ENCODE data around the gene CTBP2. TPM values are rescaled to one million over a fixed set of nuclear protein-coding genes. Genes with fewer than 3 reads are reported as not detected.
"Not testable (repeated sequence)": the region's sequence is repeated elsewhere in the genome, so short reads cannot be mapped to it uniquely, and the experiment has no call there.

Gene CTBP2
- total RNA-seq, 2 experiments from 2014 or later = 0.15 to 0.43 TPM

- Mint-ChIP-seq H3K36me3 (ENCODE audit: low read depth) (no peaks in the 10 kb centered on the region), H3K27ac (no peak overlapping the region), H3K4me1 (no peaks in the 10 kb centered on the region), H3K27me3 (no peaks in the 10 kb centered on the region), H3K9me3 (peaks cover 2% of the 10 kb centered on the region), H3K4me3 (no peak overlapping the region)
- CTCF ChIA-PET = no interaction called here
- POLR2A ChIA-PET = no interaction called here
- DNase-seq = no peak
Observed at GRCh38 chr10:125193306-125193877, 33.0 kb upstream of the CTBP2 start.

GRCh38 chr10:125192620-125193019 lies 32.3 kb upstream of the CTBP2 start:
- H3K9me3 Mint-ChIP-seq = peaks cover 2% of the 10 kb centered on the region
- no peak overlapping the region for H3K4me3 Mint-ChIP-seq
- POLR2A ChIA-PET = no interaction called here
- DNase-seq = no peak
- CTCF ChIA-PET = no interaction called here
- H3K36me3 Mint-ChIP-seq (ENCODE audit: low read depth) = no peaks in the 10 kb centered on the region
- no peak overlapping the region for H3K27ac Mint-ChIP-seq
- no peaks in the 10 kb centered on the region for H3K27me3 Mint-ChIP-seq
- H3K4me1 Mint-ChIP-seq = no peaks in the 10 kb centered on the region

GRCh38 chr10:125192005-125192404 lies 31.6 kb upstream of the CTBP2 start:
- Mint-ChIP-seq H3K4me3 (no peak overlapping the region), H3K27me3 (no peaks in the 10 kb centered on the region), H3K36me3 (ENCODE audit: low read depth) (no peaks in the 10 kb centered on the region), H3K4me1 (no peaks in the 10 kb centered on the region), H3K27ac (no peak overlapping the region), H3K9me3 (peaks cover 2% of the 10 kb centered on the region)
- ChIA-PET CTCF (no interaction called here), POLR2A (no interaction called here)
- DNase-seq = no peak

- ChIA-PET POLR2A (no interaction called here), CTCF (no interaction called here)
- H3K4me3 Mint-ChIP-seq = no peak overlapping the region
- H3K27ac Mint-ChIP-seq = no peak overlapping the region
- DNase-seq = no peak
- H3K27me3 Mint-ChIP-seq = no peaks in the 10 kb centered on the region
- peaks cover 2% of the 10 kb centered on the region for H3K9me3 Mint-ChIP-seq
- no peaks in the 10 kb centered on the region for H3K36me3 Mint-ChIP-seq (ENCODE audit: low read depth)
- H3K4me1 Mint-ChIP-seq = no peaks in the 10 kb centered on the region
Observed at GRCh38 chr10:125190946-125191345, 30.6 kb upstream of the CTBP2 start.

- CTCF ChIA-PET = no interaction called here
- H3K9me3 Mint-ChIP-seq = peaks cover 2% of the 10 kb centered on the region
- POLR2A ChIA-PET = no interaction called here
- no peaks in the 10 kb centered on the region for H3K4me1 Mint-ChIP-seq
- H3K36me3 Mint-ChIP-seq (ENCODE audit: low read depth) = no peaks in the 10 kb centered on the region
- no peak overlapping the region for H3K27ac Mint-ChIP-seq
- DNase-seq = no peak
- no peaks in the 10 kb centered on the region for H3K27me3 Mint-ChIP-seq
- no peak overlapping the region for H3K4me3 Mint-ChIP-seq
Observed at GRCh38 chr10:125190414-125190813, 30.1 kb upstream of the CTBP2 start.

GRCh38 chr10:125189162-125189561 lies 28.8 kb upstream of the CTBP2 start:
- POLR2A ChIA-PET = no interaction called here
- DNase-seq = no peak
- Mint-ChIP-seq H3K4me3 (no peak overlapping the region), H3K4me1 (no peaks in the 10 kb centered on the region), H3K9me3 (peaks cover 2% of the 10 kb centered on the region), H3K27me3 (no peaks in the 10 kb centered on the region), H3K36me3 (ENCODE audit: low read depth) (no peaks in the 10 kb centered on the region), H3K27ac (no peak overlapping the region)
- CTCF ChIA-PET = no interaction called here

GRCh38 chr10:125187238-125188194 lies 27.2 kb upstream of the CTBP2 start:
- no peak overlapping the region for H3K4me3 Mint-ChIP-seq
- H3K9me3 Mint-ChIP-seq = peaks cover 2% of the 10 kb centered on the region
- no peaks in the 10 kb centered on the region for H3K4me1 Mint-ChIP-seq
- H3K36me3 Mint-ChIP-seq (ENCODE audit: low read depth) = no peaks in the 10 kb centered on the region
- CTCF ChIA-PET = no interaction called here
- H3K27me3 Mint-ChIP-seq = no peaks in the 10 kb centered on the region
- POLR2A ChIA-PET = interaction anchor here (0.5 kb wide), 1 partner anchor 383 kb away, joined by 3 read pairs; no protein-coding TSS in a partner anchor
- DNase-seq = no peak
- no peak overlapping the region for H3K27ac Mint-ChIP-seq

GRCh38 chr10:125186431-125187170 lies 26.2 kb upstream of the CTBP2 start:
- H3K27ac Mint-ChIP-seq = no peak overlapping the region
- no peaks in the 10 kb centered on the region for H3K27me3 Mint-ChIP-seq
- POLR2A ChIA-PET = interaction anchor here (0.5 kb wide), 1 partner anchor 382 kb away, joined by 3 read pairs; no protein-coding TSS in a partner anchor
- H3K36me3 Mint-ChIP-seq (ENCODE audit: low read depth) = no peaks in the 10 kb centered on the region
- DNase-seq = no peak
- H3K4me3 Mint-ChIP-seq = no peak overlapping the region
- no peaks in the 10 kb centered on the region for H3K4me1 Mint-ChIP-seq
- CTCF ChIA-PET = no interaction called here
- H3K9me3 Mint-ChIP-seq = peaks cover 2% of the 10 kb centered on the region

- H3K4me3 Mint-ChIP-seq; H3K27me3 Mint-ChIP-seq; POLR2A ChIA-PET; H3K4me1 Mint-ChIP-seq; H3K9me3 Mint-ChIP-seq; H3K27ac Mint-ChIP-seq; DNase-seq; CTCF ChIA-PET; H3K36me3 Mint-ChIP-seq (ENCODE audit: low read depth): not testable (repeated sequence)
Observed at GRCh38 chr10:125179107-125179506, 18.7 kb upstream of the CTBP2 start.

- no peak for DNase-seq
- Mint-ChIP-seq H3K9me3 (peaks cover 3% of the 10 kb centered on the region), H3K4me1 (no peaks in the 10 kb centered on the region), H3K27ac (no peak overlapping the region), H3K4me3 (no peak overlapping the region), H3K36me3 (ENCODE audit: low read depth) (no peaks in the 10 kb centered on the region), H3K27me3 (peaks cover 5% of the 10 kb centered on the region)
- POLR2A ChIA-PET = no interaction called here
- CTCF ChIA-PET = no interaction called here
Observed at GRCh38 chr10:125177641-125178640, 17.6 kb upstream of the CTBP2 start.

- CTCF ChIA-PET = no interaction called here
- Mint-ChIP-seq H3K9me3 (peaks cover 3% of the 10 kb centered on the region), H3K27me3 (peaks cover 4% of the 10 kb centered on the region), H3K4me1 (no peaks in the 10 kb centered on the region), H3K27ac (no peak overlapping the region), H3K4me3 (no peak overlapping the region), H3K36me3 (ENCODE audit: low read depth) (no peaks in the 10 kb centered on the region)
- DNase-seq = no peak
- POLR2A ChIA-PET = no interaction called here
Observed at GRCh38 chr10:125175807-125176206, 15.4 kb upstream of the CTBP2 start.

GRCh38 chr10:125174360-125174759 lies 14.0 kb upstream of the CTBP2 start:
- peaks cover 3% of the 10 kb centered on the region for H3K27me3 Mint-ChIP-seq
- ChIA-PET CTCF (no interaction called here), POLR2A (no interaction called here)
- H3K4me1 Mint-ChIP-seq = no peaks in the 10 kb centered on the region
- no peaks in the 10 kb centered on the region for H3K36me3 Mint-ChIP-seq (ENCODE audit: low read depth)
- H3K9me3 Mint-ChIP-seq = peaks cover 3% of the 10 kb centered on the region
- no peak for DNase-seq
- no peak overlapping the region for H3K27ac Mint-ChIP-seq
- no peak overlapping the region for H3K4me3 Mint-ChIP-seq

GRCh38 chr10:125172694-125173093 lies 12.3 kb upstream of the CTBP2 start:
- Mint-ChIP-seq H3K4me3 (no peak overlapping the region), H3K36me3 (ENCODE audit: low read depth) (no peaks in the 10 kb centered on the region)

More at GRCh38 chr10:125172694-125173093, 12.3 kb upstream of the CTBP2 start:
- no peak for DNase-seq
- Mint-ChIP-seq H3K4me1 (no peaks in the 10 kb centered on the region), H3K27ac (no peak overlapping the region), H3K9me3 (peaks cover 3% of the 10 kb centered on the region), H3K27me3 (peaks cover 3% of the 10 kb centered on the region)
- CTCF ChIA-PET = no interaction called here
- POLR2A ChIA-PET = no interaction called here
